Measurements from ENCODE around the gene ADAMTS9.

ADAMTS9 gene

GRCh38 chr3:64541803-64542202 lies 146.0 kb downstream of the ADAMTS9 start:
- Histone ChIP-seq H3K4me1 (ENCODE audit: control insufficient read depth, insufficient read depth, low read length) (no peaks in the 10 kb centered on the region), H3K4me3 (ENCODE audit: low read depth, low read length) (no peak overlapping the region), H3K36me3 (ENCODE audit: control insufficient read depth, insufficient read depth, low read length) (no peaks in the 10 kb centered on the region), H3K9ac (ENCODE audit: low read length) (no peak overlapping the region), H3K27me3 (ENCODE audit: control insufficient read depth, insufficient read depth, low read length) (no peaks in the 10 kb centered on the region), H3K27ac (ENCODE audit: low read depth, low read length) (no peak overlapping the region), H3K9me3 (ENCODE audit: control insufficient read depth, insufficient read depth, low read depth, low read length) (no peaks in the 10 kb centered on the region)

- Histone ChIP-seq H3K27me3 (ENCODE audit: control insufficient read depth, insufficient read depth, low read length) (no peaks in the 10 kb centered on the region), H3K4me3 (ENCODE audit: low read depth, low read length) (no peak overlapping the region), H3K9ac (ENCODE audit: low read length) (no peak overlapping the region), H3K36me3 (ENCODE audit: control insufficient read depth, insufficient read depth, low read length) (no peaks in the 10 kb centered on the region), H3K9me3 (ENCODE audit: control insufficient read depth, insufficient read depth, low read depth, low read length) (no peaks in the 10 kb centered on the region), H3K4me1 (ENCODE audit: control insufficient read depth, insufficient read depth, low read length) (no peaks in the 10 kb centered on the region), H3K27ac (ENCODE audit: low read depth, low read length) (no peak overlapping the region)
These were observed 148.2 kb downstream of the ADAMTS9 start for GRCh38 chr3:64539451-64540196.

GRCh38 chr3:64536166-64536565 lies 151.6 kb downstream of the ADAMTS9 start:
- H3K9ac ChIP-seq (ENCODE audit: low read length) = no peak overlapping the region
- no peaks in the 10 kb centered on the region for H3K9me3 ChIP-seq (ENCODE audit: control insufficient read depth, insufficient read depth, low read depth, low read length)
- peaks cover 2% of the 10 kb centered on the region; the same call in 1 of the 2 replicates for H3K4me1 ChIP-seq (ENCODE audit: control insufficient read depth, insufficient read depth, low read length)
- no peak overlapping the region for H3K4me3 ChIP-seq (ENCODE audit: low read depth, low read length)
- no peaks in the 10 kb centered on the region for H3K36me3 ChIP-seq (ENCODE audit: control insufficient read depth, insufficient read depth, low read length)
- peaks cover 21% of the 10 kb centered on the region for H3K27me3 ChIP-seq (ENCODE audit: control insufficient read depth, insufficient read depth, low read length)
- H3K27ac ChIP-seq (ENCODE audit: low read depth, low read length) = no peak overlapping the region

GRCh38 chr3:64533617-64534317 lies 154.0 kb downstream of the ADAMTS9 start:
- Histone ChIP-seq H3K27ac (ENCODE audit: low read depth, low read length) (no peak overlapping the region), H3K36me3 (ENCODE audit: control insufficient read depth, insufficient read depth, low read length) (no peaks in the 10 kb centered on the region), H3K27me3 (ENCODE audit: control insufficient read depth, insufficient read depth, low read length) (peaks cover 21% of the 10 kb centered on the region), H3K9me3 (ENCODE audit: control insufficient read depth, insufficient read depth, low read depth, low read length) (no peaks in the 10 kb centered on the region), H3K9ac (ENCODE audit: low read length) (no peak overlapping the region), H3K4me1 (ENCODE audit: control insufficient read depth, insufficient read depth, low read length) (peaks cover 5% of the 10 kb centered on the region; the same call in 1 of the 2 replicates), H3K4me3 (ENCODE audit: low read depth, low read length) (no peak overlapping the region)

- no peak overlapping the region for H3K27ac ChIP-seq (ENCODE audit: low read depth, low read length)
- H3K27me3 ChIP-seq (ENCODE audit: control insufficient read depth, insufficient read depth, low read length) = peaks cover 21% of the 10 kb centered on the region
- H3K9me3 ChIP-seq (ENCODE audit: control insufficient read depth, insufficient read depth, low read depth, low read length) = no peaks in the 10 kb centered on the region
- H3K9ac ChIP-seq (ENCODE audit: low read length) = no peak overlapping the region
- peaks cover 5% of the 10 kb centered on the region; the same call in 1 of the 2 replicates for H3K4me1 ChIP-seq (ENCODE audit: control insufficient read depth, insufficient read depth, low read length)
- no peaks in the 10 kb centered on the region for H3K36me3 ChIP-seq (ENCODE audit: control insufficient read depth, insufficient read depth, low read length)
- H3K4me3 ChIP-seq (ENCODE audit: low read depth, low read length) = no peak overlapping the region
These were observed 157.3 kb downstream of the ADAMTS9 start for GRCh38 chr3:64530434-64531049.

- H3K9ac ChIP-seq (ENCODE audit: low read length) = no peak overlapping the region
- H3K27ac ChIP-seq (ENCODE audit: low read depth, low read length) = no peak overlapping the region
- H3K36me3 ChIP-seq (ENCODE audit: control insufficient read depth, insufficient read depth, low read length) = no peaks in the 10 kb centered on the region
- no peaks in the 10 kb centered on the region for H3K27me3 ChIP-seq (ENCODE audit: control insufficient read depth, insufficient read depth, low read length)
- no peak overlapping the region for H3K4me3 ChIP-seq (ENCODE audit: low read depth, low read length)
- H3K4me1 ChIP-seq (ENCODE audit: control insufficient read depth, insufficient read depth, low read length) = no peaks in the 10 kb centered on the region
- peaks cover 6% of the 10 kb centered on the region; the same call in 1 of the 2 replicates for H3K9me3 ChIP-seq (ENCODE audit: control insufficient read depth, insufficient read depth, low read depth, low read length)
These were observed 164.5 kb downstream of the ADAMTS9 start for GRCh38 chr3:64523324-64523723.

- Histone ChIP-seq H3K27me3 (ENCODE audit: control insufficient read depth, insufficient read depth, low read length) (no peaks in the 10 kb centered on the region), H3K4me1 (ENCODE audit: control insufficient read depth, insufficient read depth, low read length) (no peaks in the 10 kb centered on the region), H3K4me3 (ENCODE audit: low read depth, low read length) (no peak overlapping the region), H3K27ac (ENCODE audit: low read depth, low read length) (no peak overlapping the region), H3K9me3 (ENCODE audit: control insufficient read depth, insufficient read depth, low read depth, low read length) (peaks cover 6% of the 10 kb centered on the region; the same call in 1 of the 2 replicates), H3K36me3 (ENCODE audit: control insufficient read depth, insufficient read depth, low read length) (no peaks in the 10 kb centered on the region), H3K9ac (ENCODE audit: low read length) (no peak overlapping the region)
These were observed 167.5 kb downstream of the ADAMTS9 start for GRCh38 chr3:64520334-64520733.

- no peaks in the 10 kb centered on the region for H3K36me3 ChIP-seq (ENCODE audit: control insufficient read depth, insufficient read depth, low read length)
- peaks cover 6% of the 10 kb centered on the region; the same call in 1 of the 2 replicates for H3K9me3 ChIP-seq (ENCODE audit: control insufficient read depth, insufficient read depth, low read depth, low read length)
- H3K27me3 ChIP-seq (ENCODE audit: control insufficient read depth, insufficient read depth, low read length) = no peaks in the 10 kb centered on the region
- H3K27ac ChIP-seq (ENCODE audit: low read depth, low read length) = no peak overlapping the region
- no peak overlapping the region for H3K9ac ChIP-seq (ENCODE audit: low read length)
- no peak overlapping the region for H3K4me3 ChIP-seq (ENCODE audit: low read depth, low read length)
- H3K4me1 ChIP-seq (ENCODE audit: control insufficient read depth, insufficient read depth, low read length) = no peaks in the 10 kb centered on the region
These were observed 168.8 kb downstream of the ADAMTS9 start for GRCh38 chr3:64518950-64519349.

- Histone ChIP-seq H3K9ac (ENCODE audit: low read length) (no peak overlapping the region), H3K36me3 (ENCODE audit: control insufficient read depth, insufficient read depth, low read length) (no peaks in the 10 kb centered on the region), H3K9me3 (ENCODE audit: control insufficient read depth, insufficient read depth, low read depth, low read length) (peaks cover 5% of the 10 kb centered on the region; the same call in 1 of the 2 replicates), H3K27ac (ENCODE audit: low read depth, low read length) (no peak overlapping the region), H3K4me3 (ENCODE audit: low read depth, low read length) (no peak overlapping the region), H3K4me1 (ENCODE audit: control insufficient read depth, insufficient read depth, low read length) (no peaks in the 10 kb centered on the region), H3K27me3 (ENCODE audit: control insufficient read depth, insufficient read depth, low read length) (no peaks in the 10 kb centered on the region)
These were observed 169.3 kb downstream of the ADAMTS9 start for GRCh38 chr3:64518496-64518895.

- Histone ChIP-seq H3K9ac (ENCODE audit: low read length) (no peak overlapping the region), H3K36me3 (ENCODE audit: control insufficient read depth, insufficient read depth, low read length) (no peaks in the 10 kb centered on the region), H3K9me3 (ENCODE audit: control insufficient read depth, insufficient read depth, low read depth, low read length) (no peaks in the 10 kb centered on the region), H3K27me3 (ENCODE audit: control insufficient read depth, insufficient read depth, low read length) (no peaks in the 10 kb centered on the region), H3K4me1 (ENCODE audit: control insufficient read depth, insufficient read depth, low read length) (no peaks in the 10 kb centered on the region), H3K4me3 (ENCODE audit: low read depth, low read length) (no peak overlapping the region), H3K27ac (ENCODE audit: low read depth, low read length) (no peak overlapping the region)
These were observed 172.9 kb downstream of the ADAMTS9 start for GRCh38 chr3:64514889-64515288.

GRCh38 chr3:64509206-64509605 lies 178.6 kb downstream of the ADAMTS9 start:
- H3K9ac ChIP-seq (ENCODE audit: low read length) = no peak overlapping the region
- H3K9me3 ChIP-seq (ENCODE audit: control insufficient read depth, insufficient read depth, low read depth, low read length) = no peaks in the 10 kb centered on the region
- peaks cover 8% of the 10 kb centered on the region; the same call in 1 of the 2 replicates for H3K4me1 ChIP-seq (ENCODE audit: control insufficient read depth, insufficient read depth, low read length)
- no peak overlapping the region for H3K4me3 ChIP-seq (ENCODE audit: low read depth, low read length)
- no peaks in the 10 kb centered on the region for H3K27me3 ChIP-seq (ENCODE audit: control insufficient read depth, insufficient read depth, low read length)
- H3K36me3 ChIP-seq (ENCODE audit: control insufficient read depth, insufficient read depth, low read length) = no peaks in the 10 kb centered on the region
- H3K27ac ChIP-seq (ENCODE audit: low read depth, low read length) = no peak overlapping the region

All from HUES6 (cell line).